HepG2 (cell line): ENCODE measurements around the gene PAK1. TPM values are rescaled to one million over a fixed set of nuclear protein-coding genes. Genes with fewer than 3 reads are reported as not detected.

Source experiments
- ATAC-seq: fragments of 200-7000 bp; cut with Tn5 transposase; 3 replicates; pipeline ENCODE4 v1.9.1; 2020; ENCODE audit warnings: mild to moderate bottlenecking, moderate library complexity
- BruUV-seq: library from RNA; stranded (reverse); fragments of 400-500 nt; replicated peaks from 2 replicates; lab custom pipeline; 2021; lab: Mats Ljungman, UMichigan
- CTCF ChIA-PET: fragments of 300-600 bp; formaldehyde crosslinking; extraction: SDS; loops from one replicate; lab custom pipeline; 2021; ENCODE audit warnings: low total read pairs, inconsistent platforms, low intra/inter-chr PET ratio; lab: Yijun Ruan, JAX
- POLR2A ChIA-PET: fragments of 350-600 bp; sonication (Branson Sonifier 250); formaldehyde crosslinking; loops from one replicate; lab custom pipeline; 2020; ENCODE audit warnings: antibody characterized with exemption, inconsistent platforms; lab: Yijun Ruan, JAX
- DNase-seq: peaks from one replicate; pipeline ENCODE4 v3.0.0-alpha.2; 2015; ENCODE audit warnings: low spot score
- FAIRE-seq: peaks from 3 replicates; lab custom pipeline; 2011; peaks lifted over from hg19 to GRCh38; lab: Jason Lieb, UNC
- H2AFZ ChIP-seq: one replicate; pipeline ENCODE4 v1.6.1; 2011; ENCODE audit warnings: low read length, inconsistent platforms
- H3K27ac ChIP-seq: fragments of 300-600 bp; 3 replicates; pipeline ENCODE4 v1.8.0; 2011; ENCODE audit warnings: mixed run types, mild to moderate bottlenecking, mixed read lengths, low read length, inconsistent platforms; ENCODE audit not compliant: insufficient read depth; ENCODE audit errors: extremely low read length
- H3K27me3 ChIP-seq, 2 experiments: fragments of 200-600 bp in 1 of 2; 2 replicates in 1 of 2; 3 replicates in 1 of 2; pipeline versions ENCODE4 v1.6.0 to v1.8.0; 2011; ENCODE audit warnings: low read length in 2 of 2, mild to moderate bottlenecking in 2 of 2, moderate library complexity in 2 of 2, inconsistent platforms in 1 of 2; ENCODE audit not compliant: insufficient read depth in 2 of 2, control insufficient read depth in 1 of 2
- H3K36me3 ChIP-seq, 2 experiments: fragments of 200-600 bp in 1 of 2; replicated peaks in 1 of 2; 2 replicates in 1 of 2; 3 replicates in 1 of 2; pipeline versions ENCODE4 v1.5.1 to v1.8.0; 2011; ENCODE audit warnings: low read length in 2 of 2, inconsistent platforms in 1 of 2; ENCODE audit not compliant: insufficient read depth in 2 of 2, control insufficient read depth in 1 of 2
- H3K4me1 ChIP-seq: 2 replicates; pipeline ENCODE4 v1.5.1; 2012; ENCODE audit warnings: low read length, inconsistent platforms; ENCODE audit not compliant: insufficient read depth
- H3K4me2 ChIP-seq: 2 replicates; pipeline ENCODE4 v1.6.0; 2011; ENCODE audit warnings: low read depth, low read length, inconsistent platforms
- H3K4me3 ChIP-seq, 3 experiments: fragments of 200-600 bp in 1 of 3; sonication (generic), shearing (Covaris generic) in 1 of 3; replicated peaks in 1 of 3; 2 replicates each; pipeline ENCODE4 v1.5.1; 2011 to 2016; ENCODE audit warnings: low read length in 3 of 3, inconsistent platforms in 2 of 3, low read depth in 2 of 3, mild to moderate bottlenecking in 2 of 3, control low read depth in 1 of 3, mixed read lengths in 1 of 3; ENCODE audit not compliant: insufficient read depth in 1 of 3
- H3K79me2 ChIP-seq: one replicate; pipeline ENCODE4 v1.6.1; 2011; ENCODE audit warnings: low read length, inconsistent platforms; ENCODE audit not compliant: insufficient read depth
- H3K9ac ChIP-seq: 2 replicates; pipeline ENCODE4 v1.6.0; 2011; ENCODE audit warnings: mild to moderate bottlenecking, low read depth, low read length, inconsistent platforms; ENCODE audit not compliant: insufficient read depth
- H3K9me3 ChIP-seq: 2 replicates; pipeline ENCODE4 v1.5.1; 2012; ENCODE audit warnings: mild to moderate bottlenecking, low read length
- H4K20me1 ChIP-seq: 2 replicates; pipeline ENCODE4 v1.6.0; 2011; ENCODE audit warnings: inconsistent platforms, mild to moderate bottlenecking, low read length, moderate library complexity; ENCODE audit not compliant: insufficient read depth
- ATF7 ChIP-seq, 2 experiments: fragments of 450-650 bp in 1 of 2; sonication (generic) in 1 of 2; formaldehyde crosslinking in 1 of 2; IDR thresholded peaks; 2 replicates each; pipeline versions ENCODE4 v1.4.0 to v1.6.1; 2016 to 2020; ENCODE audit warnings: antibody characterized with exemption in 1 of 2, mild to moderate bottlenecking in 1 of 2, missing genetic modification reagents in 1 of 2
- DMAP1 ChIP-seq: IDR thresholded peaks from 2 replicates; pipeline ENCODE4 v1.6.1; 2016
- GFI1 ChIP-seq: sonication (generic); formaldehyde crosslinking; IDR thresholded peaks from 2 replicates; pipeline ENCODE4 v1.5.0; 2020; ENCODE audit warnings: missing genetic modification reagents, mild to moderate bottlenecking, borderline replicate concordance
- MNT ChIP-seq: fragments of 450-650 bp; IDR thresholded peaks from 2 replicates; pipeline ENCODE4 v1.6.1; 2016
- PCBP2 ChIP-seq: fragments of 200-400 bp; formaldehyde crosslinking; optimal IDR thresholded peaks from 2 replicates; pipeline ENCODE3; 2018; ENCODE audit warnings: low read length, low read depth; ENCODE audit not compliant: poor library complexity, severe bottlenecking
- ZNF691 ChIP-seq: sonication (generic); formaldehyde crosslinking; IDR thresholded peaks from 2 replicates; pipeline ENCODE4 v1.4.0; 2020; ENCODE audit warnings: missing genetic modification reagents, low read depth, mild to moderate bottlenecking, borderline replicate concordance
- WGBS: methylation state at CpG from one replicate; pipeline ENCODE4 v1.1.6; 2017; ENCODE audit warnings: low lambda C conversion rate; 5-methylcytosine and 5-hydroxymethylcytosine counted together
- in situ Hi-C: cut with HindIII; loops from 2 replicates; pipeline ENCODE4 v1.10.0; 2017; ENCODE audit warnings: low pct_unique_long_range_greater_than_20kb; ENCODE audit not compliant: extremely low pct_ligation_motif_present
- intact Hi-C: fragments of 100-400 bp; cut with micrococcal nuclease; formaldehyde crosslinking; loops from one replicate; pipeline ENCODE4 v1.10.0; 2022; ENCODE audit not compliant: unreplicated experiment
- polyA plus RNA-seq, 8 experiments: library from polyadenylated mRNA; depleted of rRNA in 3 of 8; stranded (reverse) in 7 of 8; unstranded in 1 of 8; fragments of >200 nt; fragmentation: Illumina TruSeq in 4 of 8; extraction: Trizol in 4 of 8; gene quantifications; 2 replicates each; pipeline versions ENCODE4 v1.2.1 to v1.2.3, GENCODE V29; 2011 to 2016; ENCODE audit warnings: low read depth in 4 of 8, missing spikeins in 1 of 8, mixed read lengths in 1 of 8; ENCODE audit not compliant: insufficient read depth in 1 of 8
- total RNA-seq, 5 experiments: library from RNA; depleted of rRNA; stranded (reverse); fragments of >200 nt; fragmentation: Illumina TruSeq; extraction: Trizol; gene quantifications; 2 replicates each; pipeline ENCODE4 v1.2.3, GENCODE V29; 2016; ENCODE audit warnings: low read depth in 1 of 5

PAK1 gene
- total and polyA plus RNA-seq, 2 of the 13 experiments (the other 11 are each of a cell fraction or from before 2014, with no cell fraction given), result 1.5 to 4.3 TPM

- intact Hi-C loops, result no loop called here
- Histone ChIP-seq H3K4me1 (no peaks in the 10 kb centered on the region), H3K27ac (no peak overlapping the region), H3K4me2 (no peak overlapping the region), H3K9me3 (no peaks in the 10 kb centered on the region), H3K4me3 (no peak overlapping the region), H2AFZ (no peak overlapping the region), H3K79me2 (no peaks in the 10 kb centered on the region), H3K27me3 (no peaks in the 10 kb centered on the region), H4K20me1 (no peaks in the 10 kb centered on the region), H3K9ac (no peak overlapping the region), H3K36me3 (no peaks in the 10 kb centered on the region)
- BruUV-seq, result no TSS peak
- TF ChIP-seq ATF7 (IDR thresholded peaks at IDR 0.05), result peak; percentile 39; the same call in 1 of the 2 replicates
- no peak for TF ChIP-seq ATF7 (CRISPR knock-in tag; IDR thresholded peaks at IDR 0.05)
- no peak for TF ChIP-seq GFI1 (CRISPR knock-in tag)
- FAIRE-seq (no peak), DNase-seq (no peak), ATAC-seq (no peak)
- CTCF ChIA-PET, result no interaction called here
- in situ Hi-C loops, result no loop called here
- POLR2A ChIA-PET, result no interaction called here
Observed at GRCh38 chr11:77351281-77351886, 122.5 kb downstream of the PAK1 start.

- DNase-seq (no peak), FAIRE-seq (no peak), ATAC-seq (no peak)
- Histone ChIP-seq H4K20me1 (no peaks in the 10 kb centered on the region), H3K9me3 (no peaks in the 10 kb centered on the region), H3K79me2 (no peaks in the 10 kb centered on the region), H2AFZ (no peak overlapping the region), H3K4me2 (no peak overlapping the region), H3K36me3 (no peaks in the 10 kb centered on the region), H3K4me3 (no peak overlapping the region), H3K27ac (no peak overlapping the region), H3K4me1 (no peaks in the 10 kb centered on the region), H3K9ac (no peak overlapping the region), H3K27me3 (no peaks in the 10 kb centered on the region)
- CTCF ChIA-PET, result no interaction called here
- POLR2A ChIA-PET, result no interaction called here
- intact Hi-C loops, result no loop called here
- in situ Hi-C loops, result no loop called here
- no peak for TF ChIP-seq PCBP2
- TF ChIP-seq DMAP1 (CRISPR knock-in tag), result no peak
- TF ChIP-seq ZNF691 (CRISPR knock-in tag), result no peak
- TF ChIP-seq MNT, result peak; percentile 93
- BruUV-seq, result no TSS peak
- 10% methylated on average over 2 of the region's 2 CpGs for WGBS
Observed at GRCh38 chr11:77347948-77348347, 125.9 kb downstream of the PAK1 start.
